Activated CD4-positive, alpha-beta T cell treated with anti-CD3 and anti-CD28 coated beads for 36 hours (primary cell): ENCODE results near the gene ACER1. TPM values are rescaled to one million over a fixed set of nuclear protein-coding genes. Genes with fewer than 3 reads are reported as not detected.

Source experiments
- ATAC-seq: fragments of 200-7000 bp; cut with Tn5 transposase; one replicate; pipeline ENCODE4 v1.10.0; 2021; ENCODE audit warnings: mild to moderate bottlenecking, moderate library complexity
- CTCF ChIA-PET: fragments of 350-600 bp; sonication (Branson Sonifier 250); formaldehyde crosslinking; loops from one replicate; lab custom pipeline; 2021; ENCODE audit warnings: antibody characterized with exemption; lab: Charles Lee
- POLR2A ChIA-PET: fragments of 350-600 bp; sonication (Branson Sonifier 250); formaldehyde crosslinking; loops from one replicate; lab custom pipeline; 2021; ENCODE audit warnings: antibody characterized with exemption, inconsistent platforms; lab: Charles Lee
- DNase-seq: peaks from one replicate; pipeline ENCODE4 v3.0.0-alpha.2; 2020
- H3K27ac Mint-ChIP-seq: one replicate; pipeline ENCODE4 v1.8.0; 2021; ENCODE audit warnings: mixed read lengths
- H3K27me3 Mint-ChIP-seq: one replicate; pipeline ENCODE4 v1.8.0; 2021; ENCODE audit warnings: mixed read lengths
- H3K36me3 Mint-ChIP-seq: one replicate; pipeline ENCODE4 v1.8.0; 2021; ENCODE audit warnings: low read depth, mixed read lengths
- H3K4me1 Mint-ChIP-seq: one replicate; pipeline ENCODE4 v1.8.0; 2021; ENCODE audit warnings: mixed read lengths
- H3K4me3 Mint-ChIP-seq: one replicate; pipeline ENCODE4 v1.8.0; 2021; ENCODE audit warnings: mild to moderate bottlenecking, moderate library complexity, mixed read lengths
- H3K9me3 Mint-ChIP-seq: one replicate; pipeline ENCODE4 v1.8.0; 2021; ENCODE audit warnings: low read depth, mixed read lengths
- intact Hi-C, 2 experiments: fragments of 100-400 bp; cut with DNase I in 1 of 2; cut with micrococcal nuclease in 1 of 2; formaldehyde crosslinking; loops; one replicate each; pipeline versions ENCODE4 v1.14.2 to v1.15.1; 2022 to 2024; cut with DNase I, micrococcal nuclease
- total RNA-seq, 2 experiments: library from RNA; stranded (reverse); gene quantifications; one replicate each; pipeline ENCODE4 v1.2.3, GENCODE V29; 2021

Gene ACER1
- total RNA-seq, result not detected

GRCh38 chr19:6333439-6333838 lies at the start of gene ACER1:
Gene ACER1, minus strand, starts transcription at chr19:6333612. Its CDS starts 61 bp downstream, at chr19:6333551.
- CTCF ChIA-PET, result interaction anchor here (0.5 to 0.6 kb wide), 2 partner anchors 34 to 212 kb away, joined by 3 read pairs; no protein-coding TSS in a partner anchor
- Mint-ChIP-seq H3K36me3 (no peaks in the 10 kb centered on the region), H3K27me3 (no peaks in the 10 kb centered on the region), H3K9me3 (no peaks in the 10 kb centered on the region), H3K4me3 (no peak within 1 kb of the TSS), H3K4me1 (no peaks in the 10 kb centered on the region), H3K27ac (no peak within 1 kb of the TSS)
- POLR2A ChIA-PET, result no interaction called here
- intact Hi-C loops, result no loop called here
- ATAC-seq, result no peak
- DNase-seq, result no peak

- intact Hi-C loops, result no loop called here
- H3K4me3 Mint-ChIP-seq, result no peak overlapping the region
- ChIA-PET POLR2A (no interaction called here), CTCF (no interaction called here)
- no peak for ATAC-seq
- no peaks in the 10 kb centered on the region for H3K27me3 Mint-ChIP-seq
- no peaks in the 10 kb centered on the region for H3K4me1 Mint-ChIP-seq
- no peak for DNase-seq
- peaks cover 50% of the 10 kb centered on the region for H3K36me3 Mint-ChIP-seq
- H3K9me3 Mint-ChIP-seq, result no peaks in the 10 kb centered on the region
- H3K27ac Mint-ChIP-seq, result no peak overlapping the region
Measured at GRCh38 chr19:6383188-6383587, 49.8 kb upstream of the ACER1 start.

- CTCF ChIA-PET, result no interaction called here
- Mint-ChIP-seq H3K27me3 (no peaks in the 10 kb centered on the region), H3K4me1 (no peaks in the 10 kb centered on the region), H3K27ac (no peak overlapping the region), H3K9me3 (no peaks in the 10 kb centered on the region), H3K4me3 (no peak overlapping the region), H3K36me3 (peaks cover 45% of the 10 kb centered on the region)
- DNase-seq (no peak), ATAC-seq (no peak)
- POLR2A ChIA-PET, result no interaction called here
- intact Hi-C loops, result no loop called here
Measured at GRCh38 chr19:6381030-6381750, 47.8 kb upstream of the ACER1 start.

GRCh38 chr19:6379744-6380143 lies 46.3 kb upstream of the ACER1 start:
- Mint-ChIP-seq H3K27me3 (no peaks in the 10 kb centered on the region), H3K27ac (no peak overlapping the region), H3K9me3 (no peaks in the 10 kb centered on the region), H3K36me3 (peaks cover 34% of the 10 kb centered on the region), H3K4me3 (no peak overlapping the region), H3K4me1 (no peaks in the 10 kb centered on the region)
- intact Hi-C loops, result loop anchor here in 1 of 2 experiments (10.0 kb wide), 1 partner anchor 755 kb away; the partner anchor contains the start of genes SAFB and SAFB2
- POLR2A ChIA-PET, result interaction anchor here (0.6 kb wide), 1 partner anchor 19 kb away, joined by 3 read pairs; the partner anchor contains the start of gene CLPP
- no peak for DNase-seq
- no peak for ATAC-seq
- CTCF ChIA-PET, result no interaction called here

GRCh38 chr19:6378486-6378885 lies 45.1 kb upstream of the ACER1 start:
- Mint-ChIP-seq H3K9me3 (no peaks in the 10 kb centered on the region), H3K36me3 (peaks cover 34% of the 10 kb centered on the region), H3K27me3 (no peaks in the 10 kb centered on the region), H3K27ac (no peak overlapping the region), H3K4me1 (peaks cover 4% of the 10 kb centered on the region), H3K4me3 (no peak overlapping the region)
- intact Hi-C loops, result loop anchor here in 1 of 2 experiments (10.0 kb wide), 1 partner anchor 754 kb away; the partner anchor contains the start of genes SAFB and SAFB2
- ATAC-seq (no peak), DNase-seq (no peak)
- CTCF ChIA-PET, result no interaction called here
- POLR2A ChIA-PET, result interaction anchor here (0.5 kb wide), 1 partner anchor 14 kb away, joined by 5 read pairs; no protein-coding TSS in a partner anchor

- Mint-ChIP-seq H3K36me3 (peaks cover 30% of the 10 kb centered on the region), H3K9me3 (no peaks in the 10 kb centered on the region), H3K27me3 (no peaks in the 10 kb centered on the region), H3K4me1 (peaks cover 5% of the 10 kb centered on the region), H3K4me3 (no peak overlapping the region), H3K27ac (no peak overlapping the region)
- ChIA-PET POLR2A (interaction anchor here (0.5 kb wide), 1 partner anchor 13 kb away, joined by 5 read pairs; no protein-coding TSS in a partner anchor), CTCF (no interaction called here)
- DNase-seq (no peak), ATAC-seq (no peak)
- intact Hi-C loops, result loop anchor here in 1 of 2 experiments (10.0 kb wide), 1 partner anchor 753 kb away; the partner anchor contains the start of genes SAFB and SAFB2
Measured at GRCh38 chr19:6378041-6378440, 44.6 kb upstream of the ACER1 start.

GRCh38 chr19:6376512-6377190 lies 43.2 kb upstream of the ACER1 start:
- no peaks in the 10 kb centered on the region for H3K27me3 Mint-ChIP-seq
- H3K36me3 Mint-ChIP-seq, result peaks cover 20% of the 10 kb centered on the region
- ATAC-seq, result no peak
- no peak overlapping the region for H3K27ac Mint-ChIP-seq
- no peaks in the 10 kb centered on the region for H3K9me3 Mint-ChIP-seq
- POLR2A ChIA-PET, result no interaction called here
- peaks cover 9% of the 10 kb centered on the region for H3K4me1 Mint-ChIP-seq
- CTCF ChIA-PET, result interaction anchor here (0.6 to 1.2 kb wide), 4 partner anchors 36 to 619 kb away, joined by 3 read pairs; no protein-coding TSS in a partner anchor
- no peak overlapping the region for H3K4me3 Mint-ChIP-seq
- no peak for DNase-seq
- intact Hi-C loops, result loop anchor here in 1 of 2 experiments (10.0 kb wide), 1 partner anchor 752 kb away; the partner anchor contains the start of genes SAFB and SAFB2

GRCh38 chr19:6375411-6376010 lies 42.1 kb upstream of the ACER1 start, which contains the start of gene PSPN:
Gene PSPN, minus strand, starts transcription at chr19:6375933. Its CDS starts 84 bp downstream, at chr19:6375849.
- POLR2A ChIA-PET, result no interaction called here

GRCh38 chr19:6374711-6375410 lies 41.4 kb upstream of the ACER1 start:
- Mint-ChIP-seq H3K36me3 (peaks cover 5% of the 10 kb centered on the region), H3K9me3 (no peaks in the 10 kb centered on the region), H3K4me3 (no peak overlapping the region), H3K27me3 (no peaks in the 10 kb centered on the region), H3K27ac (no peak overlapping the region), H3K4me1 (peaks cover 10% of the 10 kb centered on the region)
- CTCF ChIA-PET, result no interaction called here
- POLR2A ChIA-PET, result no interaction called here
- no peak for DNase-seq
- intact Hi-C loops, result loop anchor here (5.0 to 10.0 kb wide), 3 partner anchors 473 to 1252 kb away; partner anchors contain the start of genes NDUFA11 (in 1 of the 2), PET100 (in 1 of the 2), SAFB (in 1 of the 2) and SAFB2 (in 1 of the 2)
- no peak for ATAC-seq

More at GRCh38 chr19:6375411-6376010, 42.1 kb upstream of the ACER1 start, which contains the start of gene PSPN:
- Mint-ChIP-seq H3K4me1 (peaks cover 9% of the 10 kb centered on the region), H3K36me3 (peaks cover 10% of the 10 kb centered on the region), H3K27me3 (no peaks in the 10 kb centered on the region), H3K4me3 (no peak within 1 kb of the TSS), H3K9me3 (no peaks in the 10 kb centered on the region), H3K27ac (no peak within 1 kb of the TSS)
- ATAC-seq (no peak), DNase-seq (no peak)
- intact Hi-C loops, result loop anchor here in 1 of 2 experiments (10.0 kb wide), 1 partner anchor 751 kb away; the partner anchor contains the start of genes SAFB and SAFB2
- CTCF ChIA-PET, result no interaction called here

- Mint-ChIP-seq H3K9me3 (no peaks in the 10 kb centered on the region), H3K27ac (no peak overlapping the region), H3K36me3 (peaks cover 8% of the 10 kb centered on the region), H3K4me1 (peaks cover 11% of the 10 kb centered on the region), H3K27me3 (no peaks in the 10 kb centered on the region), H3K4me3 (no peak overlapping the region)
- DNase-seq (no peak), ATAC-seq (no peak)
- CTCF ChIA-PET, result interaction anchor here (0.6 kb wide), 1 partner anchor 38 kb away, joined by 3 read pairs; no protein-coding TSS in a partner anchor
- POLR2A ChIA-PET, result interaction anchor here (2.2 to 2.4 kb wide), 2 partner anchors 12 to 51 kb away, joined by 13 to 46 read pairs; partner anchors contain the start of genes CLPP and KHSRP
- intact Hi-C loops, result loop anchor here (5.0 to 10.0 kb wide), 3 partner anchors 472 to 1253 kb away; partner anchors contain the start of genes NDUFA11 (in 1 of the 2), PET100 (in 1 of the 2), SAFB (in 1 of the 2) and SAFB2 (in 1 of the 2)
Measured at GRCh38 chr19:6374161-6374709, 40.8 kb upstream of the ACER1 start.
